ENCODE results near the gene SH3PXD2A. TPM values are rescaled to one million over a fixed set of nuclear protein-coding genes. Genes with fewer than 3 reads are reported as not detected.

Gene SH3PXD2A
- total and polyA plus RNA-seq, 7 donors = 3.0 to 57.7 (median 10.6) TPM

DNA sequence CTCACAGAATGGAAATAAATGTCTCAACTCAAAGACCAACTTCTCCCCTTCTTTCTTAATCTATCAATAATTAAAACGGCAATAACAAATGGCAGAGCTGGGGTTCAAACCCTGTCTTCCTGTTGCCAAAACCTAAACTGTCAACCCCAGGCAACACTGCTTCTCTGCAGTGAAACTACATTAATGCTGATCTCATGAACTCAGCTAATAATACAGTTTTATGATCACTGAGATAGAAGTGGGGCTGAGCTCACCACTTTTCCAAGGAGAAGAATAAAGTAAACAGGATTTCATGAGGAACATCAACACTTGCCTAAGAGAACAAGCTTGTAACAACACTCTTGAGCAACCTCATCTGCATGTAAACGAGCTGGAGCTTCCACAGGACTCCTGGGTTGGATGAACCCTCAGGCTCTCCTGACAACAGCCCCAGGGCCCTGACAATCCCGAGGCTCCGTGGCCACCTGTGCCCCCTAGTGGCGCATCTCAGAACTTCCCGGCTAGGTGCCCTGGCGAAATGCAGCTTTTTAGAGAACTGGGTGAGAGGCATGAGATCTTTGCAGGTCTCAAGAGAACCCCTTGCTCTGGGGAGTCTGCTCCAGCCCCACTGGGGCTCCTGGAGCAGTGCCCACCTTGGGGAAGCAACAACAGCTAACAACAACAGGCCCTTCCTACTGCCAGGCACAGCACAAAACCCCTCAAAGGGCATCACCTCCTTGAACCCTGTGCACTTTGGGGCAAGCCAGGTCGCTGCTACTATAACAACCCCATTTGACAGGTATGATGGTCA lies 169.3 kb downstream of the SH3PXD2A start:
- 23 to 26% (median 25%) methylated on average over 8 of the region's 8 CpGs for WGBS, 3 donors

DNA sequence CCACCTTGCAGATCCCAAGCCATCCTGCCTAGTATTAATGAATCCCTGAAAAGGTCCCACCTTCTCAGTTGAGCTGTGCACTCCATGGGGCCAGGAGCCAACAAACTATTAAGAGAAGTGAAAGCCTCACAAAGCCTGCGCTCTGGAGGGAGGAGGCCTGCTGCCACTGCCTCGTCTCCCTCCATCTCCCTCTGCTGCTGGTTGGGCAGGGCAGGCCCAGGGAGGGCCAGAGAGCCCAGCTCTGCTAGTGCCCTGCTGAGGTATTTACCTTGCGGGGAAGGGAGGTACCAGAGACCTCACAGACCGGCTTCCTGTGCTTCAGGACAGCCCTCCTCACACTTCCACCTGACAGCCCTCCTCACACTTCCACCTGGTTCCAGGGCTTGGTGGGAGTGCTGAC lies 171.5 kb downstream of the SH3PXD2A start:
- Histone ChIP-seq H3K27me3 (ENCODE audit: insufficient read depth in 3 of 3, low read length in 2 of 3) (no peaks in the 10 kb centered on the region), H3K27ac (no peak overlapping the region), H3K4me1 (peaks cover 9% of the 10 kb centered on the region), H3K36me3 (ENCODE audit: insufficient read depth in 1 of 2, low read depth in 1 of 2) (no peaks in the 10 kb centered on the region), H3K4me3 (no peak overlapping the region), H3K9me3 (no peaks in the 10 kb centered on the region)
- TF ChIP-seq, protein P1, sequence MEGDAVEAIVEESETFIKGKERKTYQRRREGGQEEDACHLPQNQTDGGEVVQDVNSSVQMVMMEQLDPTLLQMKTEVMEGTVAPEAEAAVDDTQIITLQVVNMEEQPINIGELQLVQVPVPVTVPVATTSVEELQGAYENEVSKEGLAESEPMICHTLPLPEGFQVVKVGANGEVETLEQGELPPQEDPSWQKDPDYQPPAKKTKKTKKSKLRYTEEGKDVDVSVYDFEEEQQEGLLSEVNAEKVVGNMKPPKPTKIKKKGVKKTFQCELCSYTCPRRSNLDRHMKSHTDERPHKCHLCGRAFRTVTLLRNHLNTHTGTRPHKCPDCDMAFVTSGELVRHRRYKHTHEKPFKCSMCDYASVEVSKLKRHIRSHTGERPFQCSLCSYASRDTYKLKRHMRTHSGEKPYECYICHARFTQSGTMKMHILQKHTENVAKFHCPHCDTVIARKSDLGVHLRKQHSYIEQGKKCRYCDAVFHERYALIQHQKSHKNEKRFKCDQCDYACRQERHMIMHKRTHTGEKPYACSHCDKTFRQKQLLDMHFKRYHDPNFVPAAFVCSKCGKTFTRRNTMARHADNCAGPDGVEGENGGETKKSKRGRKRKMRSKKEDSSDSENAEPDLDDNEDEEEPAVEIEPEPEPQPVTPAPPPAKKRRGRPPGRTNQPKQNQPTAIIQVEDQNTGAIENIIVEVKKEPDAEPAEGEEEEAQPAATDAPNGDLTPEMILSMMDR (IDR thresholded peaks at IDR 0.05) = no peak
- DNase-seq = no peak
- intact Hi-C loops (cut with DNase I) = loop anchor here (1.0 to 10.0 kb wide), 2 partner anchors 85 to 269 kb away; no protein-coding TSS in a partner anchor
- ATAC-seq = no peak
- WGBS, 3 donors = 94 to 95% (median 95%) methylated on average over 4 of the region's 4 CpGs

More for the DNA sequence above, 169.3 kb downstream of the SH3PXD2A start:
- intact Hi-C loops (cut with DNase I) = loop anchor here (2.0 to 10.0 kb wide), 2 partner anchors 81 to 271 kb away; no protein-coding TSS in a partner anchor
- peak; percentile 77 to 91 for DNase-seq
- peaks cover 9% of the 10 kb centered on the region for H3K4me1 ChIP-seq
- no peaks in the 10 kb centered on the region for H3K36me3 ChIP-seq (ENCODE audit: insufficient read depth in 1 of 2, low read depth in 1 of 2)
- no peaks in the 10 kb centered on the region for H3K27me3 ChIP-seq (ENCODE audit: insufficient read depth in 3 of 3, low read length in 2 of 3)
- no peak overlapping the region for H3K4me3 ChIP-seq
- ATAC-seq = peak; percentile 90 to 94 (median 92)
- TF ChIP-seq, protein P1 (IDR thresholded peaks at IDR 0.05) = peak; percentile 97
- no peak overlapping the region for H3K27ac ChIP-seq
- no peaks in the 10 kb centered on the region for H3K9me3 ChIP-seq

DNA sequence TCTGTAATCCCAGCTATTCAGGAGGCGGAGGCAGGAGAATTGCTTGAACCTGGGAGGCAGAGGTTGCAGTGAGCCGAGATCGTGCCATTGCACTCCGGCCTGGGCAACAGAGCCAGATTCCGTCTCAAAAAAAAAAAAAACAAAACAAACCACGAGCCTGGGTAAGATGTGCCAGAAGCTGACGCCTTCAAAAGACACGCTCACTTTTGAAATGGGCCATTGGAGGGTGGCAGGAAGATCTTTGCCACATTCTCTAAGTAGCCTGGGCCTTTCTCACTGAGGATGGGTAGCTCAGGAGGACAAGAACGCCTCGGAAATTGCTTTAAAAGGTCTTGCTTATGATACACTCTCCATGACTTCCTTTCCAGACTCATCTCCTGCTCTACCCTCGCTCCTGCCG lies 172.7 kb downstream of the SH3PXD2A start:
- H3K27me3 ChIP-seq (ENCODE audit: insufficient read depth in 3 of 3, low read length in 2 of 3) = no peaks in the 10 kb centered on the region
- intact Hi-C loops (cut with DNase I) = loop anchor here (10.0 kb wide), 1 partner anchor 268 kb away; no protein-coding TSS in a partner anchor
- H3K9me3 ChIP-seq = no peaks in the 10 kb centered on the region
- no peak overlapping the region for H3K27ac ChIP-seq
- 72 to 83% (median 78%) methylated on average over 11 to 12 of the region's 12 CpGs for WGBS, 3 donors
- no peaks in the 10 kb centered on the region for H3K36me3 ChIP-seq (ENCODE audit: insufficient read depth in 1 of 2, low read depth in 1 of 2)
- DNase-seq (no peak), ATAC-seq (no peak)
- TF ChIP-seq, protein P1 (IDR thresholded peaks at IDR 0.05) = no peak
- H3K4me3 ChIP-seq = no peak overlapping the region
- H3K4me1 ChIP-seq = peaks cover 18% of the 10 kb centered on the region

DNA sequence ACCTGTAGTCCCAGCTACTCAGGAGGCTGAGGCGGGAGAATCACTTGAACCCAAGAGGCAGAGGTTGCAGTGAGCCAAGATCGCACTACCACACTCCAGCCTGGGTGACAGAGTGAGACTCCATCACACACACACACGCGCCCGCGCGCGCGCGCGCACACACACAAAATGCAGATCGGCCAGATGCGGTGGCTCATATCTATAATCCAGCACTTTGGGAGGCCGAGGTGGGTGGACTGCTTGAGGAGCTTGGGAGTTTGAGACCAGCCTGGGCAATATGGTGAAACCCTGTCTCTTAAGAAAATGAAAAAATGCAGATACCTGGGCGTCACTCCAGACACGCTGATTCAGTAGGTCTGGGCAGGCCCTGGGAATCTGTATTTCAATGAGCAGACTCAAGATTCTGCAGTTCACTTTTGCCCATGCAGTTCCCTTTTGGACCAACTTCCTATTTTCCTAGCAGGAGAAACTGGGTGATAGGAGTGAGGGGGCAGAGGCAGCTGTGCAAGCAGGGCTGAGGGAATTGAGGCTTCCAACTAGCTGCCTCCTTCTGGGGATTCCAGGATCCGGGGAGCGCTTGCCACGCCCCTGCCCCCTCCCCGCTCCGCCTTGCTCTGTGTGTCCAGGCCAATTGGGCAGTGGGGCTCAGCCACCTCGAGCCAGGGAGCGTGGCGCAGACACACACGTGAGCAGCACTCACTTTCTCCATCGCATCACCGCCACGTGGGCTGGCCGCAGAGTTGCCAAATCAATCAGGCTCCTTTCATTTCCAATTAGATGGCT lies 173.6 kb downstream of the SH3PXD2A start:
- intact Hi-C loops (cut with DNase I) = loop anchor here (10.0 kb wide), 1 partner anchor 267 kb away; no protein-coding TSS in a partner anchor
- no peak for DNase-seq

More for the DNA sequence above, 173.6 kb downstream of the SH3PXD2A start:
- TF ChIP-seq, protein P1 (IDR thresholded peaks at IDR 0.05) = no peak
- Histone ChIP-seq H3K27ac (no peak overlapping the region), H3K27me3 (ENCODE audit: insufficient read depth in 3 of 3, low read length in 2 of 3) (no peaks in the 10 kb centered on the region), H3K9me3 (no peaks in the 10 kb centered on the region), H3K36me3 (ENCODE audit: insufficient read depth in 1 of 2, low read depth in 1 of 2) (no peaks in the 10 kb centered on the region), H3K4me1 (peaks cover 18% of the 10 kb centered on the region), H3K4me3 (no peak overlapping the region)
- 88 to 92% (median 89%) methylated on average over 29 of the region's 29 CpGs for WGBS, 3 donors
- ATAC-seq = no peak
